NT2/D1 (cell line): ENCODE results near the gene TAAR2.
"Not testable (repeated sequence)": the region's sequence is repeated elsewhere in the genome, so short reads cannot be mapped to it uniquely, and the experiment has no call there.

Source experiments
- DNase-seq: peaks from one replicate; pipeline ENCODE4 v3.0.0-alpha.2; 2011; ENCODE audit warnings: low read depth, low spot score
- H3K27me3 ChIP-seq: 2 replicates; pipeline ENCODE4 v1.6.0; 2011; ENCODE audit warnings: mild to moderate bottlenecking; ENCODE audit not compliant: insufficient read length, insufficient read depth
- H3K36me3 ChIP-seq: 2 replicates; pipeline ENCODE4 v1.6.1; 2011; ENCODE audit warnings: mild to moderate bottlenecking, low read length, mixed read lengths; ENCODE audit not compliant: insufficient read depth, insufficient read length
- H3K4me1 ChIP-seq: 2 replicates; pipeline ENCODE4 v1.5.1; 2011; ENCODE audit not compliant: insufficient read depth, insufficient read length
- H3K4me3 ChIP-seq: 2 replicates; pipeline ENCODE4 v1.5.1; 2011; ENCODE audit warnings: low read depth; ENCODE audit not compliant: insufficient read length
- H3K9ac ChIP-seq: 2 replicates; pipeline ENCODE4 v1.6.0; 2011; ENCODE audit warnings: low read depth; ENCODE audit not compliant: insufficient read length
- H3K9me3 ChIP-seq: 2 replicates; pipeline ENCODE4 v1.5.1; 2011; ENCODE audit warnings: mild to moderate bottlenecking, low read length; ENCODE audit not compliant: insufficient read depth
- SUZ12 ChIP-seq: IDR thresholded peaks from 2 replicates; pipeline ENCODE4 v1.6.1; 2011; ENCODE audit not compliant: insufficient read length, insufficient read depth; ENCODE audit errors: extremely low read depth
- YY1 ChIP-seq: IDR thresholded peaks from 2 replicates; pipeline ENCODE4 v1.6.1; 2011; ENCODE audit not compliant: insufficient read length, insufficient read depth
- ZNF274 ChIP-seq: IDR thresholded peaks from 2 replicates; pipeline ENCODE4 v1.6.1; 2011; ENCODE audit warnings: mild to moderate bottlenecking, low read depth, low read length

TAAR2 gene

GRCh38 chr6:132614554-132614953 lies 9.5 kb downstream of the TAAR2 start:
- DNase-seq: no peak
- TF ChIP-seq ZNF274 (no peak), YY1 (no peak), SUZ12 (no peak)
- Histone ChIP-seq H3K27me3 (no peaks in the 10 kb centered on the region), H3K9ac (no peak overlapping the region), H3K4me1 (no peaks in the 10 kb centered on the region), H3K36me3 (no peaks in the 10 kb centered on the region), H3K9me3 (no peaks in the 10 kb centered on the region), H3K4me3 (no peak overlapping the region)

- no peak for TF ChIP-seq ZNF274
- no peak for TF ChIP-seq YY1
- TF ChIP-seq SUZ12: no peak
- Histone ChIP-seq H3K9ac (no peak overlapping the region), H3K27me3 (no peaks in the 10 kb centered on the region), H3K4me3 (no peak overlapping the region), H3K9me3 (no peaks in the 10 kb centered on the region), H3K36me3 (no peaks in the 10 kb centered on the region), H3K4me1 (no peaks in the 10 kb centered on the region)
- no peak for DNase-seq
Measured at GRCh38 chr6:132612449-132613108, 11.5 kb downstream of the TAAR2 start.

GRCh38 chr6:132611616-132612015 lies 12.5 kb downstream of the TAAR2 start:
- Histone ChIP-seq H3K4me3 (no peak overlapping the region), H3K9ac (no peak overlapping the region), H3K4me1 (no peaks in the 10 kb centered on the region), H3K9me3 (no peaks in the 10 kb centered on the region), H3K36me3 (no peaks in the 10 kb centered on the region), H3K27me3 (no peaks in the 10 kb centered on the region)
- TF ChIP-seq ZNF274 (no peak), SUZ12 (no peak), YY1 (no peak)
- no peak for DNase-seq

GRCh38 chr6:132607544-132608233 lies 16.4 kb downstream of the TAAR2 start:
- TF ChIP-seq ZNF274: no peak
- TF ChIP-seq SUZ12: no peak
- no peak for TF ChIP-seq YY1
- no peak overlapping the region for H3K4me3 ChIP-seq
- H3K4me1 ChIP-seq: no peaks in the 10 kb centered on the region
- H3K9ac ChIP-seq: no peak overlapping the region
- H3K36me3 ChIP-seq: no peaks in the 10 kb centered on the region
- H3K9me3 ChIP-seq: no peaks in the 10 kb centered on the region
- no peaks in the 10 kb centered on the region for H3K27me3 ChIP-seq
- DNase-seq: no peak

GRCh38 chr6:132604635-132605152 lies 19.4 kb downstream of the TAAR2 start:
- DNase-seq: no peak
- Histone ChIP-seq H3K4me3 (no peak overlapping the region), H3K36me3 (no peaks in the 10 kb centered on the region), H3K4me1 (no peaks in the 10 kb centered on the region), H3K27me3 (no peaks in the 10 kb centered on the region), H3K9ac (no peak overlapping the region), H3K9me3 (no peaks in the 10 kb centered on the region)
- no peak for TF ChIP-seq YY1
- TF ChIP-seq ZNF274: no peak
- TF ChIP-seq SUZ12: no peak

GRCh38 chr6:132600900-132601299 lies 23.2 kb downstream of the TAAR2 start:
- H3K36me3 ChIP-seq, H3K27me3 ChIP-seq, H3K4me1 ChIP-seq, H3K9me3 ChIP-seq, DNase-seq, H3K9ac ChIP-seq, H3K4me3 ChIP-seq: not testable (repeated sequence)

- Histone ChIP-seq H3K9ac (no peak overlapping the region), H3K9me3 (no peaks in the 10 kb centered on the region), H3K4me1 (no peaks in the 10 kb centered on the region), H3K27me3 (no peaks in the 10 kb centered on the region), H3K4me3 (no peak overlapping the region), H3K36me3 (no peaks in the 10 kb centered on the region)
- TF ChIP-seq YY1: no peak
- no peak for TF ChIP-seq ZNF274
- no peak for TF ChIP-seq SUZ12
- DNase-seq: no peak
Measured at GRCh38 chr6:132598473-132598872, 25.6 kb downstream of the TAAR2 start.
